Measurements from ENCODE around the gene RGS11. TPM values are rescaled to one million over a fixed set of nuclear protein-coding genes. Genes with fewer than 3 reads are reported as not detected.
A peak's percentile ranks its signal among the peaks of the same experiment; 100 is the strongest.

RGS11 gene
- total and polyA plus RNA-seq, 2 of the 4 experiments (the other 2 are of a cell fraction), result under 0.01 to 0.48 TPM

- in situ Hi-C loops (cut with MboI; ENCODE audit: low sequenced_read_pairs) (no loop called here), dilution Hi-C loops (cut with HindIII; ENCODE audit: low sequenced_read_pairs, unreplicated experiment) (no loop called here), intact Hi-C loops (cut with micrococcal nuclease) (no loop called here)
- Histone ChIP-seq H2AK9ac (replicated peaks; ENCODE audit: low read depth, low read length, poor library complexity) (no peak overlapping the region), H2BK5ac (ENCODE audit: low read depth, low read length, poor library complexity, severe bottlenecking) (no peak overlapping the region), H2AFZ (replicated peaks; ENCODE audit: low read length, poor library complexity) (no peak overlapping the region), H3K9ac (ENCODE audit: low read depth, low read length) (no peak overlapping the region), H3K79me1 (ENCODE audit: low read depth in 1 of 2, low read length in 2 of 2) (no peaks in the 10 kb centered on the region), H2BK20ac (ENCODE audit: low read depth, low read length) (no peak overlapping the region), H3K23ac (ENCODE audit: low read depth, low read length) (no peak overlapping the region), H4K5ac (ENCODE audit: low read depth, low read length) (no peak overlapping the region), H3K4me3 (ENCODE audit: insufficient read depth, low read depth, low read length) (no peak overlapping the region; the same call in 1 of the 2 replicates), H3K4me1 (ENCODE audit: control insufficient read depth, insufficient read depth, low read length) (peaks cover 3% of the 10 kb centered on the region; the same call in 1 of the 2 replicates), H3K36me3 (ENCODE audit: control insufficient read depth, insufficient read depth, low read length) (no peaks in the 10 kb centered on the region), H4K91ac (ENCODE audit: insufficient read depth, low read depth, low read length) (no peak overlapping the region), H3K56ac (ENCODE audit: extremely low read depth, insufficient read depth, low read length) (no peak overlapping the region), H4K8ac (ENCODE audit: low read depth in 2 of 2, low read length in 2 of 2) (no peak overlapping the region), H2AK5ac (ENCODE audit: low read depth, low read length) (no peak overlapping the region), H4K20me1 (ENCODE audit: insufficient read depth, low read length) (no peaks in the 10 kb centered on the region; the same call in 1 of the 2 replicates), H3K9me3 (ENCODE audit: control insufficient read depth, insufficient read depth, low read length) (no peaks in the 10 kb centered on the region), H2BK15ac (ENCODE audit: low read depth, low read length) (no peak overlapping the region), H3K4me2 (ENCODE audit: low read depth, low read length) (no peak overlapping the region), H3K14ac (replicated peaks; ENCODE audit: low read depth, low read length) (no peak overlapping the region), H3K9me1 (ENCODE audit: insufficient read depth, low read length) (no peaks in the 10 kb centered on the region), H3K27ac (ENCODE audit: insufficient read depth, low read length) (no peak overlapping the region), H3K27me3 (ENCODE audit: control insufficient read depth, insufficient read depth, low read length) (peaks cover 42% of the 10 kb centered on the region), H2BK120ac (ENCODE audit: low read depth, low read length) (no peak overlapping the region), H3K4ac (ENCODE audit: low read depth, low read length) (no peak overlapping the region), H3K18ac (ENCODE audit: low read depth, low read length) (no peak overlapping the region)
- TF ChIP-seq SMC3 (IDR thresholded peaks at IDR 0.05; ENCODE audit: low read depth, low read length) (no peak), RAD21 (IDR thresholded peaks at IDR 0.05; ENCODE audit: low read length) (no peak), MAZ (IDR thresholded peaks at IDR 0.05; ENCODE audit: borderline replicate concordance, low read depth, low read length) (no peak), USF2 (IDR thresholded peaks at IDR 0.05; ENCODE audit: low read depth, low read length) (no peak), POLR2A (IDR thresholded peaks at IDR 0.05; ENCODE audit: low read depth, low read length) (no peak), CTCF (conservative IDR thresholded peaks at IDR 0.05; ENCODE audit: low read depth, low read length) (no peak), CHD1 (IDR thresholded peaks at IDR 0.05; ENCODE audit: low read depth, low read length) (no peak), BHLHE40 (IDR thresholded peaks at IDR 0.05; ENCODE audit: low read depth, low read length) (no peak; the same call in 1 of the 2 replicates), MXI1 (IDR thresholded peaks at IDR 0.05; ENCODE audit: borderline replicate concordance, low read depth, low read length) (no peak), CEBPB (IDR thresholded peaks at IDR 0.05; ENCODE audit: low read depth, low read length) (no peak), NFE2L2 (IDR thresholded peaks at IDR 0.05; ENCODE audit: low read depth, low read length) (no peak), FOS (IDR thresholded peaks at IDR 0.05; ENCODE audit: low read depth, low read length) (no peak), RFX5 (IDR thresholded peaks at IDR 0.05; ENCODE audit: low read depth, low read length) (no peak), MAFK (IDR thresholded peaks at IDR 0.05; ENCODE audit: low read depth, low read length) (no peak), RCOR1 (IDR thresholded peaks at IDR 0.05; ENCODE audit: insufficient replicate concordance, low read length) (no peak)
- TF ChIP-seq, protein P1, sequence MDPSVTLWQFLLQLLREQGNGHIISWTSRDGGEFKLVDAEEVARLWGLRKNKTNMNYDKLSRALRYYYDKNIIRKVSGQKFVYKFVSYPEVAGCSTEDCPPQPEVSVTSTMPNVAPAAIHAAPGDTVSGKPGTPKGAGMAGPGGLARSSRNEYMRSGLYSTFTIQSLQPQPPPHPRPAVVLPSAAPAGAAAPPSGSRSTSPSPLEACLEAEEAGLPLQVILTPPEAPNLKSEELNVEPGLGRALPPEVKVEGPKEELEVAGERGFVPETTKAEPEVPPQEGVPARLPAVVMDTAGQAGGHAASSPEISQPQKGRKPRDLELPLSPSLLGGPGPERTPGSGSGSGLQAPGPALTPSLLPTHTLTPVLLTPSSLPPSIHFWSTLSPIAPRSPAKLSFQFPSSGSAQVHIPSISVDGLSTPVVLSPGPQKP (IDR thresholded peaks at IDR 0.05; ENCODE audit: borderline replicate concordance, low read depth, low read length), result no peak
- peak; percentile 33 for ATAC-seq (ENCODE audit: low read depth)
- ChIA-PET POLR2A (ENCODE audit: unreplicated experiment) (no interaction called here), CTCF (no interaction called here)
- DNase-seq, result no peak
- 16% methylated on average over 15 of the region's 47 CpGs; no CpG with 5 or more reads in 1 of the 2 experiments for WGBS, 2 experiments (ENCODE audit: extremely low coverage in 2 of 2, insufficient read length in 1 of 2)
- no TSS peak for BruUV-seq (replicated peaks)
Measured at GRCh38 chr16:280005-280460, 4.3 kb upstream of the RGS11 start.
